Measurements from ENCODE around the gene RPL7A. TPM values are rescaled to one million over a fixed set of nuclear protein-coding genes. Genes with fewer than 3 reads are reported as not detected.

Gene RPL7A
- polyA plus RNA-seq, 3 donors, result 2,933 to 4,055 (median 3,432) TPM

GRCh38 chr9:133396952-133397351 lies 48.9 kb downstream of the RPL7A start:
- no peak overlapping the region for H3K27ac ChIP-seq (ENCODE audit: low read depth, low read length)
- WGBS, 3 donors, result 18 to 29% (median 29%) methylated on average over 14 of the region's 14 CpGs

GRCh38 chr9:133397370-133397769 lies 49.4 kb downstream of the RPL7A start:
- WGBS, 3 donors, result 68 to 76% (median 74%) methylated on average over 6 of the region's 6 CpGs
- no peak overlapping the region for H3K27ac ChIP-seq (ENCODE audit: low read depth, low read length)

GRCh38 chr9:133397895-133398294 lies 49.9 kb downstream of the RPL7A start:
- 62 to 69% (median 65%) methylated on average over 9 of the region's 9 CpGs for WGBS, 3 donors
- no peak overlapping the region for H3K27ac ChIP-seq (ENCODE audit: low read depth, low read length)

- WGBS, 3 donors, result 87 to 92% (median 91%) methylated on average over 12 of the region's 12 CpGs
- H3K27ac ChIP-seq (ENCODE audit: low read depth, low read length), result no peak overlapping the region
Observed at GRCh38 chr9:133400292-133400691, 52.3 kb downstream of the RPL7A start.

Other genes starting within 250 kb of the RPL7A start
- gene RALGDS, start 227.0 kb upstream of the RPL7A start, polyA plus RNA-seq, result 10 to 100 TPM; 31.0 to 98.2 (median 68.8) TPM
- gene GBGT1, start 184.3 kb upstream of the RPL7A start, polyA plus RNA-seq, result 10 to 100 TPM in 1 of 3 donors, 1 to 10 TPM in 2; 2.6 to 10.7 (median 9.9) TPM
- gene OBP2B, start 139.0 kb upstream of the RPL7A start, polyA plus RNA-seq, result not detected
- gene ABO, start 73.0 kb upstream of the RPL7A start, polyA plus RNA-seq, result 1 to 10 TPM; 1.3 to 1.7 (median 1.5) TPM
- 10 to 100 TPM; 14.1 to 21.7 (median 14.1) TPM for gene SURF6, start 12.0 kb upstream of the RPL7A start, polyA plus RNA-seq
- gene MED22, start 87 bp upstream of the RPL7A start, polyA plus RNA-seq, result 10 to 100 TPM in 2 of 3 donors, 1 to 10 TPM in 1; 8.6 to 15.9 (median 13.1) TPM
- 10 to 100 TPM; 63.5 to 95.3 (median 75.0) TPM for gene SURF1, start 8.3 kb downstream of the RPL7A start, polyA plus RNA-seq
- gene SURF2, start 8.3 kb downstream of the RPL7A start, polyA plus RNA-seq, result 10 to 100 TPM; 21.9 to 32.1 (median 27.8) TPM
- gene SURF4, start 27.8 kb downstream of the RPL7A start, polyA plus RNA-seq, result 100 to 1,000 TPM in 2 of 3 donors, 10 to 100 TPM in 1; 66.1 to 168 (median 123) TPM
- under 1 TPM; 0.44 to 0.68 (median 0.45) TPM for gene STKLD1, start 28.1 kb downstream of the RPL7A start, polyA plus RNA-seq
- 10 to 100 TPM; 14.1 to 18.8 (median 14.5) TPM for gene REXO4, start 69.8 kb downstream of the RPL7A start, polyA plus RNA-seq
- 1 to 10 TPM; 2.7 to 4.2 (median 2.7) TPM for gene ADAMTS13, start 74.1 kb downstream of the RPL7A start, polyA plus RNA-seq
- gene CACFD1, start 111.8 kb downstream of the RPL7A start, polyA plus RNA-seq, result 10 to 100 TPM in 1 of 3 donors, 1 to 10 TPM in 2; 4.0 to 17.3 (median 8.5) TPM
- 10 to 100 TPM in 1 of 3 donors, 1 to 10 TPM in 2; 2.4 to 15.6 (median 2.6) TPM for gene SLC2A6, start 130.9 kb downstream of the RPL7A start, polyA plus RNA-seq
- not detected for gene MYMK, start 176.7 kb downstream of the RPL7A start, polyA plus RNA-seq
- 1 to 10 TPM; 2.0 to 2.7 (median 2.2) TPM for gene ADAMTSL2, start 186.5 kb downstream of the RPL7A start, polyA plus RNA-seq